ENCODE results near the gene CLTB.
"Not testable (repeated sequence)": the region's sequence is repeated elsewhere in the genome, so short reads cannot be mapped to it uniquely, and the experiment has no call there.

The CLTB gene

DNA sequence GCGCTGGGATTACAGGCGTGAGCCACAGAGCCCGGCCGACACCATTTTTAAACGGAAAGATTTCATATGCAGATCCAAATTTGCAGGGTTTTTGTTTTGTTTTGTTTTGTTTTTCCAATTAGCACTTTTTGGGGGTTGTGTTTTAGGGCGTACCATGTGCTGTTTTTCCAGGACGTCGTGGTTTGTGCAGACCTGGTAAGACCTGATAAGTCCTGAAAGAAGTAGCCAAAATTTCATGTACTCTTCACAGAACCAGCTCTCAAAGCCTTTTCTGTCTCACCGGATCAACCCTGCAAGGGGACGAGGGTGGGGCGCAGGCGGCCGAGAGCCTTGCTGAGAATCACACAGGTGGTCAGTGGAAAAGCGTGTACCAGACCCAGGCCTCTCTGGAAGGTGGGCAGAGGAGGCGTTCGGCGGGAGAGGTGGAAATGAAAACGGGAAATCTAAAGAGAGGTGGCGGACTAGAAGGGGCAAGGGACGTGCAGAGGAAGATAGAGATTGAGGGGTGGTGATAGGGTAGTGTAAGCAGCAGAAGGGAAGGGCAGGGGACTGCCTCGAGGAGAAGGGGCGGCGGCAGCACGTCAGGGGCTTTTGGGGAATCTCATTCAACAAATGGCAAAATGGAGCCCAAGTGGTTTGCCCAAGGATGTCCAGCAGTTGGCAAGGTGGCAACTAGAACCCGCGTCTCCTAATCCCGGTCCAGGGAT lies 30.7 kb upstream of the CLTB start:
- Histone ChIP-seq H3K4me3 (ENCODE audit: severe bottlenecking) (peak overlapping the region; percentile 65), H3K27me3 (ENCODE audit: insufficient read depth, poor library complexity, severe bottlenecking) (no peaks in the 10 kb centered on the region), H3K9me3 (ENCODE audit: severe bottlenecking) (no peaks in the 10 kb centered on the region), H3K36me3 (ENCODE audit: low read depth) (peaks cover 19% of the 10 kb centered on the region), H3K27ac (ENCODE audit: poor library complexity, severe bottlenecking) (peak overlapping the region; percentile 85), H3K4me1 (ENCODE audit: insufficient read depth, poor library complexity, severe bottlenecking) (peaks cover 17% of the 10 kb centered on the region)
- TF ChIP-seq, protein P1, sequence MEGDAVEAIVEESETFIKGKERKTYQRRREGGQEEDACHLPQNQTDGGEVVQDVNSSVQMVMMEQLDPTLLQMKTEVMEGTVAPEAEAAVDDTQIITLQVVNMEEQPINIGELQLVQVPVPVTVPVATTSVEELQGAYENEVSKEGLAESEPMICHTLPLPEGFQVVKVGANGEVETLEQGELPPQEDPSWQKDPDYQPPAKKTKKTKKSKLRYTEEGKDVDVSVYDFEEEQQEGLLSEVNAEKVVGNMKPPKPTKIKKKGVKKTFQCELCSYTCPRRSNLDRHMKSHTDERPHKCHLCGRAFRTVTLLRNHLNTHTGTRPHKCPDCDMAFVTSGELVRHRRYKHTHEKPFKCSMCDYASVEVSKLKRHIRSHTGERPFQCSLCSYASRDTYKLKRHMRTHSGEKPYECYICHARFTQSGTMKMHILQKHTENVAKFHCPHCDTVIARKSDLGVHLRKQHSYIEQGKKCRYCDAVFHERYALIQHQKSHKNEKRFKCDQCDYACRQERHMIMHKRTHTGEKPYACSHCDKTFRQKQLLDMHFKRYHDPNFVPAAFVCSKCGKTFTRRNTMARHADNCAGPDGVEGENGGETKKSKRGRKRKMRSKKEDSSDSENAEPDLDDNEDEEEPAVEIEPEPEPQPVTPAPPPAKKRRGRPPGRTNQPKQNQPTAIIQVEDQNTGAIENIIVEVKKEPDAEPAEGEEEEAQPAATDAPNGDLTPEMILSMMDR (IDR thresholded peaks at IDR 0.05; ENCODE audit: poor library complexity, severe bottlenecking): no peak
- ATAC-seq (ENCODE audit: low read depth) (peak; percentile 5), DNase-seq (ENCODE audit: low spot score) (no peak)

DNA sequence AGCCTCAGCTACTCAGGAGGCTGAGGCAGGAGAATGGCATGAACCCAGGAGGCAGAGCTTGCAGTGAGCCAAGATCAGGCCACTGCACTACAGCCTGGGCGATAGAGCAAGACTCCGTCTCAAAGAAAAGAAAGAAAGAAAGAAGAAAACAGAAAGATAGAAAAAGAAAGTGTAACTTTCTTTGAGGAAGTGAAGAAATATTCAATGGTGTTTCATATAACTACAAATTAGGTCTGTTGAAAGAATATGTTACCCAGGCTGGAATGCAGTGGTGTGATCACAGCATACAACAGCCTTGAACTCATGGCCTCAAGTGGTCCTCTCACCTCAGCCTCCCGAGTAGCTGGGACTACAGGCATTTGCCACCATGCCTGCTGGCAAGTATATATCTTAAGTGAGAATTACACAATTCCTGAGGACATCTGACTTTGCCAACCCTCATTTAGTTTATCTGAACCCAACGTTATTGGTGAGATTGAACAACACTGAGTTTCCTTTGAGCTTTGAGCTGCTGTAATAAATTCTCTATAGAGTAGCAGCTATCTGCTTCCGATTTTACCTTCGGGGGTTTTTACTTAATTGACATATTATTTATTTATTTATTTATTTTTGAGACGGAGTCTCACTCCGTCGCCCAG lies 29.8 kb upstream of the CLTB start:
- DNase-seq (ENCODE audit: low spot score) (no peak), ATAC-seq (ENCODE audit: low read depth) (no peak)
- Histone ChIP-seq H3K36me3 (ENCODE audit: low read depth) (peaks cover 14% of the 10 kb centered on the region), H3K4me3 (ENCODE audit: severe bottlenecking) (no peak overlapping the region), H3K9me3 (ENCODE audit: severe bottlenecking) (no peaks in the 10 kb centered on the region), H3K4me1 (ENCODE audit: insufficient read depth, poor library complexity, severe bottlenecking) (peaks cover 17% of the 10 kb centered on the region), H3K27me3 (ENCODE audit: insufficient read depth, poor library complexity, severe bottlenecking) (no peaks in the 10 kb centered on the region), H3K27ac (ENCODE audit: poor library complexity, severe bottlenecking) (no peak overlapping the region)
- TF ChIP-seq, protein P1 (IDR thresholded peaks at IDR 0.05; ENCODE audit: poor library complexity, severe bottlenecking): no peak

DNA sequence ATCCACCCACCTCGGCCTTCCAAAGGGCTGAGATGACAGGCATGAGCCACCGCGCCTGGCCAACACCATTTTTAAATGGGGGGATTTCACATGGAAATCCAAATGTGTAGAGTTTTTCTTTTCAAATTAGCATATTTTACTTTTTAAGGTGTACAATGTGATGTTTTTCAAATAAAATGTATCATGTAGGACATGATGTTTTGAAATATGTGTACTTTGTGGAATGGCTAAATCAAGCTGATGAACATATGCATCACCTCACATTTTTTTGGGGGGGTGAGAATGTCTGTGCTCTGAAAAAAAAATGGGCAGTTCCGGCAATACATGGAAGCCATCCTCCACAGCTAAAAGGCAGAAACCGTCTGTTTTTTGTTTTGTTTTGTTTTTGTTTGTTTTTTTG lies 28.4 kb upstream of the CLTB start:
- H3K27me3 ChIP-seq (ENCODE audit: insufficient read depth, poor library complexity, severe bottlenecking): no peaks in the 10 kb centered on the region
- H3K36me3 ChIP-seq (ENCODE audit: low read depth): peaks cover 3% of the 10 kb centered on the region
- H3K9me3 ChIP-seq (ENCODE audit: severe bottlenecking): no peaks in the 10 kb centered on the region
- no peak overlapping the region for H3K4me3 ChIP-seq (ENCODE audit: severe bottlenecking)
- peaks cover 13% of the 10 kb centered on the region for H3K4me1 ChIP-seq (ENCODE audit: insufficient read depth, poor library complexity, severe bottlenecking)
- H3K27ac ChIP-seq (ENCODE audit: poor library complexity, severe bottlenecking): no peak overlapping the region
- TF ChIP-seq, protein P1 (IDR thresholded peaks at IDR 0.05; ENCODE audit: poor library complexity, severe bottlenecking): no peak
- DNase-seq (ENCODE audit: low spot score) (no peak), ATAC-seq (ENCODE audit: low read depth) (no peak)

DNA sequence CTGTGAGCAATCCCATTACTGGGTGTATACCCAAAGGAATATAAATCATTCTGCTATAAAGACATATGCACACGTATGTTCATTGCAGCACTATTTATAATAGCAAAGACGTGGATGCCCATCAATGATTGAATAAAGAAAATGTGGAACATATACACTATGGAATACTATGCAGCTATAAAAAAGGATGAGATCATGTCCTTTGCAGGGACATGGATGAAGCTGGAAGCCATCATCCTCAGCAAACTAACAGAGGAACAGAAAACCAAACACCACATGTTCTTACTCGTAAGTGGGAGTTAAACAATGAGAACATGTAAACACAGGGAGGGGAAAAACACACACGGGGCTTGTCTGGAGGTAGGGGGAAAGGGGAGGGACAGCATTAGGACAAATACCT lies 26.6 kb upstream of the CLTB start:
- not testable (repeated sequence) for H3K4me3 ChIP-seq (ENCODE audit: severe bottlenecking); H3K36me3 ChIP-seq (ENCODE audit: low read depth); H3K4me1 ChIP-seq (ENCODE audit: insufficient read depth, poor library complexity, severe bottlenecking); ATAC-seq (ENCODE audit: low read depth); H3K9me3 ChIP-seq (ENCODE audit: severe bottlenecking); DNase-seq (ENCODE audit: low spot score); H3K27me3 ChIP-seq (ENCODE audit: insufficient read depth, poor library complexity, severe bottlenecking); H3K27ac ChIP-seq (ENCODE audit: poor library complexity, severe bottlenecking)

DNA sequence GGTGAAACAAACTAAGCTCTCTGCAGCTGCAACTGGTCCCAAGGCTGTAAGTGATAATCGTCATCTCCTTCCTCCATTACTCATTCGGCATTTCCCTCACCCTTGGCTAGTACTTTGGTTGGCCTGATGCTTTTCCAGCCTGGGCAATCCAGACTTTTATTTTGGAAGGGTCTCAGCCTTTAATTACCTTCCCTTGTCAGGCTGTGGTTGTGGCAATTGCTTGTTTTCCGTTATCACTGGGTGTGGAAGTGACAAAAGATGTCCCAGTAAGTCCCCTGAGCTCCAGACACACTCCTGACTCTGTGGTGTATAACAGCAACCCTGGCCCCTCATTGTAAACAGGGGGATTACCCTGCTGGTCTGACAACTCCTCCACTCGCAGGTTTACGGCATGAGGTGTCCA lies 25.6 kb upstream of the CLTB start:
- TF ChIP-seq, protein P1 (IDR thresholded peaks at IDR 0.05; ENCODE audit: poor library complexity, severe bottlenecking): no peak
- H3K9me3 ChIP-seq (ENCODE audit: severe bottlenecking): no peaks in the 10 kb centered on the region
- peaks cover 9% of the 10 kb centered on the region for H3K4me1 ChIP-seq (ENCODE audit: insufficient read depth, poor library complexity, severe bottlenecking)
- H3K4me3 ChIP-seq (ENCODE audit: severe bottlenecking): no peak overlapping the region
- DNase-seq (ENCODE audit: low spot score): no peak
- peak; percentile 60 for ATAC-seq (ENCODE audit: low read depth)
- no peaks in the 10 kb centered on the region for H3K27me3 ChIP-seq (ENCODE audit: insufficient read depth, poor library complexity, severe bottlenecking)
- no peak overlapping the region for H3K27ac ChIP-seq (ENCODE audit: poor library complexity, severe bottlenecking)
- no peaks in the 10 kb centered on the region for H3K36me3 ChIP-seq (ENCODE audit: low read depth)
